Body of pancreas (tissue), 4 donors: ENCODE measurements around the gene CLASP1. TPM values are rescaled to one million over a fixed set of nuclear protein-coding genes. Genes with fewer than 3 reads are reported as not detected.

Experiments
- ATAC-seq: fragments of 150-250 bp; one replicate; pipeline ENCODE4 v1.9.1; 2016
- DNase-seq, 4 donors: peaks; one replicate each; pipeline ENCODE4 v3.0.0-alpha.2; 2019
- H3K27ac ChIP-seq, 4 donors: fragments of 200-600 bp; sonication (generic); 1 replicate in 3 of 4; 2 replicates in 1 of 4; pipeline versions ENCODE4 v1.5.1 to v1.6.1; 2016 to 2019; ENCODE audit warnings: mild to moderate bottlenecking in 1 of 4, mixed read lengths in 1 of 4, moderate library complexity in 1 of 4
- H3K27me3 ChIP-seq, 2 donors: fragments of 200-600 bp; sonication (generic); one replicate each; pipeline ENCODE4 v1.6.0; 2016; ENCODE audit warnings: mild to moderate bottlenecking in 1 of 2
- H3K36me3 ChIP-seq, 2 donors: fragments of 200-600 bp; sonication (generic); replicated peaks in 1 of 2; 2 replicates each; pipeline ENCODE4 v1.5.1; 2016; ENCODE audit warnings: low read depth in 2 of 2; ENCODE audit not compliant: insufficient read depth in 1 of 2
- H3K4me1 ChIP-seq: fragments of 200-600 bp; sonication (generic); one replicate; pipeline ENCODE4 v1.6.0; 2016
- H3K4me3 ChIP-seq, 2 donors: fragments of 200-600 bp; sonication (generic); 1 replicate in 1 of 2; 2 replicates in 1 of 2; pipeline ENCODE4 v1.5.1; 2016 to 2019
- H3K9me3 ChIP-seq, 3 donors: fragments of 200-600 bp; sonication (generic); 1 replicate in 2 of 3; 2 replicates in 1 of 3; pipeline ENCODE4 v1.5.1; 2016
- CTCF ChIP-seq, 7 experiments: fragments of 450-650 bp in 4 of 7; fragments of 200-600 bp in 3 of 7; sonication (generic) in 3 of 7; IDR thresholded peaks; one replicate each; pipeline ENCODE4 v1.5.1; 2016 to 2019; ENCODE audit warnings: antibody characterized with exemption in 7 of 7
- POLR2A ChIP-seq, 3 donors: fragments of 450-650 bp; IDR thresholded peaks; one replicate each; pipeline ENCODE4 v1.6.1; 2016; ENCODE audit warnings: antibody characterized with exemption in 3 of 3, mild to moderate bottlenecking in 2 of 3
- WGBS, 2 donors: methylation state at CpG; one replicate each; pipeline ENCODE4 v1.1.5; 2017; 5-methylcytosine and 5-hydroxymethylcytosine counted together
- intact Hi-C: fragments of 100-400 bp; cut with DNase I; formaldehyde crosslinking; loops from one replicate; pipeline ENCODE4 v1.15.1; 2023
- total RNA-seq, 2 donors: library from RNA; depleted of rRNA; stranded (reverse); fragments of >200 nt; gene quantifications; one replicate each; pipeline ENCODE4 v1.1.0, GENCODE V29; 2016

CLASP1 gene
- total RNA-seq, 2 donors from 2014 or later: 28.5 to 44.2 TPM

GRCh38 chr2:121429119-121429903 lies 220.0 kb downstream of the CLASP1 start:
- H3K27me3 ChIP-seq: no peaks in the 10 kb centered on the region

GRCh38 chr2:121427187-121427689 lies 222.0 kb downstream of the CLASP1 start:
- no peak for ATAC-seq
- Histone ChIP-seq H3K4me1 (no peaks in the 10 kb centered on the region), H3K27ac (no peak overlapping the region), H3K4me3 (no peak overlapping the region), H3K9me3 (no peaks in the 10 kb centered on the region), H3K27me3 (no peaks in the 10 kb centered on the region), H3K36me3 (peaks cover 5 to 18% of the 10 kb centered on the region in 2 donors)
- intact Hi-C loops: no loop called here
- WGBS, 2 donors: 85 to 92% methylated on average over 2 of the region's 2 CpGs
- no peak for DNase-seq
- TF ChIP-seq POLR2A (IDR thresholded peaks at IDR 0.05) (no peak), CTCF (IDR thresholded peaks at IDR 0.05) (no peak)

More at GRCh38 chr2:121429119-121429903, 220.0 kb downstream of the CLASP1 start:
- TF ChIP-seq POLR2A (IDR thresholded peaks at IDR 0.05): no peak
- no peak for TF ChIP-seq CTCF (IDR thresholded peaks at IDR 0.05)
- DNase-seq (no peak), ATAC-seq (no peak)
- WGBS, 2 donors: 83 to 85% methylated on average over 8 of the region's 8 CpGs
- no peak overlapping the region for H3K27ac ChIP-seq
- H3K4me3 ChIP-seq: no peak overlapping the region
- H3K4me1 ChIP-seq: no peaks in the 10 kb centered on the region
- H3K9me3 ChIP-seq: no peaks in the 10 kb centered on the region
- intact Hi-C loops: no loop called here
- H3K36me3 ChIP-seq: peaks cover 5 to 18% of the 10 kb centered on the region in 2 donors

GRCh38 chr2:121420486-121420885 lies 228.8 kb downstream of the CLASP1 start:
- Histone ChIP-seq H3K4me3 (no peak overlapping the region), H3K4me1 (peaks cover 19% of the 10 kb centered on the region), H3K27me3 (no peaks in the 10 kb centered on the region), H3K27ac (no peak overlapping the region), H3K9me3 (no peaks in the 10 kb centered on the region), H3K36me3 (peaks cover 0 to 7% of the 10 kb centered on the region in 2 donors)
- TF ChIP-seq POLR2A (IDR thresholded peaks at IDR 0.05): no peak
- no peak for TF ChIP-seq CTCF (IDR thresholded peaks at IDR 0.05)
- ATAC-seq (no peak), DNase-seq (no peak)
- intact Hi-C loops: no loop called here
- WGBS, 2 donors: 88 to 90% methylated on average over 5 of the region's 5 CpGs

- no peaks in the 10 kb centered on the region for H3K27me3 ChIP-seq
- H3K4me1 ChIP-seq: peaks cover 19% of the 10 kb centered on the region
- H3K36me3 ChIP-seq: peaks cover 0 to 4% of the 10 kb centered on the region in 2 donors
- WGBS, 2 donors: 36 to 55% methylated on average over 3 of the region's 3 CpGs
- H3K9me3 ChIP-seq: no peaks in the 10 kb centered on the region
- intact Hi-C loops: no loop called here
- no peak overlapping the region for H3K4me3 ChIP-seq
- peak overlapping the region in 1 of 4 donors; percentile 29 for H3K27ac ChIP-seq
- TF ChIP-seq CTCF (IDR thresholded peaks at IDR 0.05): no peak
- ATAC-seq: peak; percentile 45
- no peak for DNase-seq
These were observed 230.1 kb downstream of the CLASP1 start for GRCh38 chr2:121419081-121419699.
